ENCODE results near the gene EVX1.

DNA sequence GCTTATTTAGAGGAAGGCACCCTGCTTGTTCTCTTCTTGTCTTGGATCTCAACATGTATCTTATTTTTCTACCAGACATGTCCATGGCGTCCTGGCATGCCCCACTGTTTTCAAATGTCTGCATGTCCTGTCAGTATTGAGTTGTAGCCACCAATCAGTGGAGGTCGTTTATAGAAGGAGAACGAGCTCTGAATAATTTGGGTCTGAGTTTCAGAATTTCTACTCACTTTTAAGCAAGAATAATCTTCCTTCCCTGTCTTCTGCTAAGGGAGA is 39.8 kb upstream of the EVX1 start:
- TF ChIP-seq, protein P1, sequence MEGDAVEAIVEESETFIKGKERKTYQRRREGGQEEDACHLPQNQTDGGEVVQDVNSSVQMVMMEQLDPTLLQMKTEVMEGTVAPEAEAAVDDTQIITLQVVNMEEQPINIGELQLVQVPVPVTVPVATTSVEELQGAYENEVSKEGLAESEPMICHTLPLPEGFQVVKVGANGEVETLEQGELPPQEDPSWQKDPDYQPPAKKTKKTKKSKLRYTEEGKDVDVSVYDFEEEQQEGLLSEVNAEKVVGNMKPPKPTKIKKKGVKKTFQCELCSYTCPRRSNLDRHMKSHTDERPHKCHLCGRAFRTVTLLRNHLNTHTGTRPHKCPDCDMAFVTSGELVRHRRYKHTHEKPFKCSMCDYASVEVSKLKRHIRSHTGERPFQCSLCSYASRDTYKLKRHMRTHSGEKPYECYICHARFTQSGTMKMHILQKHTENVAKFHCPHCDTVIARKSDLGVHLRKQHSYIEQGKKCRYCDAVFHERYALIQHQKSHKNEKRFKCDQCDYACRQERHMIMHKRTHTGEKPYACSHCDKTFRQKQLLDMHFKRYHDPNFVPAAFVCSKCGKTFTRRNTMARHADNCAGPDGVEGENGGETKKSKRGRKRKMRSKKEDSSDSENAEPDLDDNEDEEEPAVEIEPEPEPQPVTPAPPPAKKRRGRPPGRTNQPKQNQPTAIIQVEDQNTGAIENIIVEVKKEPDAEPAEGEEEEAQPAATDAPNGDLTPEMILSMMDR (conservative IDR thresholded peaks at IDR 0.05 in 1 of 2, IDR thresholded peaks at IDR 0.05 in 1 of 2; ENCODE audit: extremely low read depth in 1 of 2, insufficient read depth in 1 of 2, low read depth in 1 of 2, low read length in 2 of 2): no peak
- no peak for TF ChIP-seq EZH2 (IDR thresholded peaks at IDR 0.05; ENCODE audit: borderline replicate concordance, low read length)

Measured in mammary epithelial cell (primary cell).